ENCODE measurements around the gene PDLIM5.

PDLIM5 gene

DNA sequence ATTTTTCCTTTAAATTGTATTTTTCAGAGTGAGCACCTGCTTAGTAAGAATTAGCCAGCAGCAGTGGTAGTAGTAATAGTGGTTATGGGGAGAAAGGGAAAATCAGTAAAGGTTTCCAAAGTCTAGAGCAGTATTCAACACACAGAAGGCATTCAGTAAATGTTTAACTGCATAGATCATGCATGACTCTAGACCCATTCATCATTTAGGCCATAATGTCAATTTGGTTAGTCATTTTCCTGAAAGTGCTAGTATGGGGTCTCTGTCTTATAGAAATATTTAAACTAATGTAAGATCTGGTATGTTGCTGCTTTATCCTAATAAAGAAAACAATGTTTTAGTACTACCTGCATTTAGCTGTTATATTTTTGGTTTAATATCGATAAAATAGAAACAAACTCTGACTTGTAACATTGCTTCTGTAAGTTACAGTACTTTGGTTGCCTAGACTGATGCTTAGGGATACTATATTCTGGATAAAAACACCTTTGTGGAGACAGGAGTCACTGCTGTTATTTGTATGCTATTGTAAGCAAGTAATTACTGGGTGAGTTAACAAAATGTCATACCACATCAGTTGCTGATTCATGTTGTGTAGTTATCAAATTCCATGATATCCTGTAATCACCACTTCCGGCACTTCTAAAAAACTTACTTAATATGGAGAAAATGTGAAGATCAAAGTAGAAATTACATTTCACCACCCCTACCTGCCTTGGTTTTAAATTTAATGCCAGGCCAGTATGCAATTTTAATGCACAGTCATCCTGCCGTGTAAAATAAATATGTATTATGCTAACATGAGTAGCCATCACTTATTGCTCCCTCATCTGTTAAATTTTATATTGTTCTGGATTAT, 190.2 kb downstream of the PDLIM5 start:
- peak; percentile 76 for ATAC-seq
- TF ChIP-seq ISL1 (CRISPR knock-in tag; IDR thresholded peaks at IDR 0.05) (peak; percentile 39; the same call in 1 of the 2 replicates), ZC3H10 (CRISPR knock-in tag; IDR thresholded peaks at IDR 0.05) (no peak)

GRCh38 chr4:94642561-94642866, 190.8 kb downstream of the PDLIM5 start:
- TF ChIP-seq TSHZ2 (CRISPR knock-in tag; IDR thresholded peaks at IDR 0.05): no peak
- TF ChIP-seq TOX (CRISPR knock-in tag; IDR thresholded peaks at IDR 0.05; ENCODE audit: borderline replicate concordance): no peak
- TF ChIP-seq SNAI2 (CRISPR knock-in tag; IDR thresholded peaks at IDR 0.05): no peak
- TF ChIP-seq CREB5 (CRISPR knock-in tag; IDR thresholded peaks at IDR 0.05; ENCODE audit: low read depth): no peak
- TF ChIP-seq CSDC2 (CRISPR knock-in tag; IDR thresholded peaks at IDR 0.05): no peak
- TF ChIP-seq, protein P1, sequence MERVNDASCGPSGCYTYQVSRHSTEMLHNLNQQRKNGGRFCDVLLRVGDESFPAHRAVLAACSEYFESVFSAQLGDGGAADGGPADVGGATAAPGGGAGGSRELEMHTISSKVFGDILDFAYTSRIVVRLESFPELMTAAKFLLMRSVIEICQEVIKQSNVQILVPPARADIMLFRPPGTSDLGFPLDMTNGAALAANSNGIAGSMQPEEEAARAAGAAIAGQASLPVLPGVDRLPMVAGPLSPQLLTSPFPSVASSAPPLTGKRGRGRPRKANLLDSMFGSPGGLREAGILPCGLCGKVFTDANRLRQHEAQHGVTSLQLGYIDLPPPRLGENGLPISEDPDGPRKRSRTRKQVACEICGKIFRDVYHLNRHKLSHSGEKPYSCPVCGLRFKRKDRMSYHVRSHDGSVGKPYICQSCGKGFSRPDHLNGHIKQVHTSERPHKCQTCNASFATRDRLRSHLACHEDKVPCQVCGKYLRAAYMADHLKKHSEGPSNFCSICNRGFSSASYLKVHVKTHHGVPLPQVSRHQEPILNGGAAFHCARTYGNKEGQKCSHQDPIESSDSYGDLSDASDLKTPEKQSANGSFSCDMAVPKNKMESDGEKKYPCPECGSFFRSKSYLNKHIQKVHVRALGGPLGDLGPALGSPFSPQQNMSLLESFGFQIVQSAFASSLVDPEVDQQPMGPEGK (CRISPR knock-in tag; IDR thresholded peaks at IDR 0.05; ENCODE audit: borderline replicate concordance): no peak
- no peak for TF ChIP-seq ISL1 (CRISPR knock-in tag; IDR thresholded peaks at IDR 0.05)
- TF ChIP-seq OSR1 (CRISPR knock-in tag; IDR thresholded peaks at IDR 0.05): no peak
- TF ChIP-seq ZC3H10 (CRISPR knock-in tag; IDR thresholded peaks at IDR 0.05): no peak
- no peak for TF ChIP-seq PPARA (CRISPR knock-in tag; IDR thresholded peaks at IDR 0.05; ENCODE audit: borderline replicate concordance)
- TF ChIP-seq ZNF8 (CRISPR knock-in tag; IDR thresholded peaks at IDR 0.05): no peak
- TF ChIP-seq, protein P2, sequence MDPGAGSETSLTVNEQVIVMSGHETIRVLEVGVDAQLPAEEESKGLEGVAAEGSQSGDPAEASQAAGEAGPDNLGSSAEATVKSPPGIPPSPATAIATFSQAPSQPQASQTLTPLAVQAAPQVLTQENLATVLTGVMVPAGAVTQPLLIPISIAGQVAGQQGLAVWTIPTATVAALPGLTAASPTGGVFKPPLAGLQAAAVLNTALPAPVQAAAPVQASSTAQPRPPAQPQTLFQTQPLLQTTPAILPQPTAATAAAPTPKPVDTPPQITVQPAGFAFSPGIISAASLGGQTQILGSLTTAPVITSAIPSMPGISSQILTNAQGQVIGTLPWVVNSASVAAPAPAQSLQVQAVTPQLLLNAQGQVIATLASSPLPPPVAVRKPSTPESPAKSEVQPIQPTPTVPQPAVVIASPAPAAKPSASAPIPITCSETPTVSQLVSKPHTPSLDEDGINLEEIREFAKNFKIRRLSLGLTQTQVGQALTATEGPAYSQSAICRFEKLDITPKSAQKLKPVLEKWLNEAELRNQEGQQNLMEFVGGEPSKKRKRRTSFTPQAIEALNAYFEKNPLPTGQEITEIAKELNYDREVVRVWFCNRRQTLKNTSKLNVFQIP (CRISPR knock-in tag; IDR thresholded peaks at IDR 0.05; ENCODE audit: borderline replicate concordance, low read depth): no peak
- no peak for TF ChIP-seq ZFP30 (CRISPR knock-in tag; IDR thresholded peaks at IDR 0.05)
- no peak for TF ChIP-seq ZNF565 (CRISPR knock-in tag; conservative IDR thresholded peaks at IDR 0.05; ENCODE audit: low read depth)
- TF ChIP-seq RARB (CRISPR knock-in tag; IDR thresholded peaks at IDR 0.05): no peak
- TF ChIP-seq ESRRG (CRISPR knock-in tag; IDR thresholded peaks at IDR 0.05): no peak
- no peak for TF ChIP-seq BACH2 (CRISPR knock-in tag; IDR thresholded peaks at IDR 0.05; ENCODE audit: borderline replicate concordance)
- no peak for TF ChIP-seq ZNF70 (CRISPR knock-in tag; IDR thresholded peaks at IDR 0.05)

DNA sequence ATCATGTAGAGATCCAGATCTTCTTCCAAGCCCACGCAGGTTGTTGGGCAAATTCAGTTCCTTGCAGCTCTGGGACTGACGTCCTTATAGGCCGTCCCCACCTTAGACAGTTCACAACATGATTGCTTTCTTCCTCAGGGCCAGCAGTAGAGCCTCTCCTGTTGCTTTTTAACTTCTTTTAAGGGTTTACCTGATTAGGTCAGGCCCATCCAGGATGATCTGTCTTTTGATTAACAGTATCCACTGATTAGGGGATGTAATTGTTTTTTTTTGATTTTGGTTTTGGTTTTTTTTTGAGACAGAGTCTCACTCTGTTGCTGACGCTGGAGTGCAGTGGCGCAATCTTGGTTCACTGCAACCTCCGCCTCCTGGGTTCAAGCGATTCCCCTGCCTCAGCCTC, 197.0 kb downstream of the PDLIM5 start:
- TF ChIP-seq ESRRG (CRISPR knock-in tag; IDR thresholded peaks at IDR 0.05) (no peak), TCF4 (CRISPR knock-in tag; IDR thresholded peaks at IDR 0.05; ENCODE audit: borderline replicate concordance) (no peak), GLIS3 (CRISPR knock-in tag; IDR thresholded peaks at IDR 0.05) (no peak), ZC3H10 (CRISPR knock-in tag; IDR thresholded peaks at IDR 0.05) (no peak), CREB5 (CRISPR knock-in tag; IDR thresholded peaks at IDR 0.05; ENCODE audit: low read depth) (no peak), OSR1 (CRISPR knock-in tag; IDR thresholded peaks at IDR 0.05) (no peak), RARB (CRISPR knock-in tag; IDR thresholded peaks at IDR 0.05) (no peak), CSDC2 (CRISPR knock-in tag; IDR thresholded peaks at IDR 0.05) (no peak), ISL1 (CRISPR knock-in tag; IDR thresholded peaks at IDR 0.05) (no peak), PPARA (CRISPR knock-in tag; IDR thresholded peaks at IDR 0.05; ENCODE audit: borderline replicate concordance) (no peak), TOX (CRISPR knock-in tag; IDR thresholded peaks at IDR 0.05; ENCODE audit: borderline replicate concordance) (no peak), ZFP3 (CRISPR knock-in tag; IDR thresholded peaks at IDR 0.05) (no peak), ZNF565 (CRISPR knock-in tag; conservative IDR thresholded peaks at IDR 0.05; ENCODE audit: low read depth) (no peak)
- TF ChIP-seq, protein P2 (CRISPR knock-in tag; IDR thresholded peaks at IDR 0.05; ENCODE audit: borderline replicate concordance, low read depth): no peak

More at GRCh38 chr4:94642561-94642866, 190.8 kb downstream of the PDLIM5 start:
- ATAC-seq: no peak

More for the DNA sequence above, 197.0 kb downstream of the PDLIM5 start:
- no peak for ATAC-seq

Measured in SK-N-SH treated with all-trans-retinoic acid at 6 μM for 48 hours (cell line).